ENCODE data around the gene OLR1. TPM values are rescaled to one million over a fixed set of nuclear protein-coding genes. Genes with fewer than 3 reads are reported as not detected.

The OLR1 gene
- total and polyA plus RNA-seq, 2 donors (not counting 3 experiments of a cell fraction or from before 2014, with no cell fraction given) = not detected

GRCh38 chr12:10165421-10165820 lies 6.5 kb downstream of the OLR1 start:
- no peak for DNase-seq (ENCODE audit: low read depth, low spot score)
- no peaks in the 10 kb centered on the region for H3K9me1 ChIP-seq (replicated peaks; ENCODE audit: control insufficient read depth, extremely low read depth, insufficient read depth, low read length)
- H3K27ac ChIP-seq (ENCODE audit: insufficient read depth, low read depth, low read length) = no peak overlapping the region
- no peak overlapping the region for H2AFZ ChIP-seq (ENCODE audit: low read depth, low read length)
- H3K4me2 ChIP-seq (ENCODE audit: insufficient read depth, low read length) = no peak overlapping the region
- no peaks in the 10 kb centered on the region for H3K79me2 ChIP-seq (ENCODE audit: control insufficient read depth, insufficient read depth, low read length)
- no peak for TF ChIP-seq FOS (IDR thresholded peaks at IDR 0.05; ENCODE audit: borderline replicate concordance, insufficient read depth, low read length)
- TF ChIP-seq, protein P1, sequence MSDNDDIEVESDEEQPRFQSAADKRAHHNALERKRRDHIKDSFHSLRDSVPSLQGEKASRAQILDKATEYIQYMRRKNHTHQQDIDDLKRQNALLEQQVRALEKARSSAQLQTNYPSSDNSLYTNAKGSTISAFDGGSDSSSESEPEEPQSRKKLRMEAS (IDR thresholded peaks at IDR 0.05; ENCODE audit: insufficient read depth, insufficient read length) = no peak
- no peak for TF ChIP-seq JUN (IDR thresholded peaks at IDR 0.05; ENCODE audit: borderline replicate concordance, insufficient read depth, insufficient read length, low read depth)
- TF ChIP-seq MYC (IDR thresholded peaks at IDR 0.05; ENCODE audit: low read depth, low read length) = no peak
- TF ChIP-seq POLR2A (IDR thresholded peaks at IDR 0.05; ENCODE audit: low read depth, low read length) = no peak
- TF ChIP-seq EZH2 (IDR thresholded peaks at IDR 0.05; ENCODE audit: borderline replicate concordance, low read depth, low read length, severe bottlenecking) = no peak
- no peak for TF ChIP-seq CTCF (IDR thresholded peaks at IDR 0.05; ENCODE audit: extremely low read depth in 1 of 2, insufficient read depth in 1 of 2, low read depth in 1 of 2, low read length in 2 of 2)
- TF ChIP-seq GATA2 (IDR thresholded peaks at IDR 0.05; ENCODE audit: insufficient read depth, insufficient read length, low read depth, low read length) = no peak
- TF ChIP-seq POLR2AphosphoS5 (IDR thresholded peaks at IDR 0.05; ENCODE audit: insufficient read depth, low read depth, low read length) = no peak
- POLR2A ChIA-PET = no interaction called here
- H4K20me1 ChIP-seq (replicated peaks; ENCODE audit: control insufficient read depth, extremely low read depth, insufficient read depth, low read length) = no peaks in the 10 kb centered on the region
- no peak overlapping the region for H3K9ac ChIP-seq (replicated peaks; ENCODE audit: extremely low read depth, insufficient read depth, low read length)
- CTCF ChIA-PET = interaction anchor here (1.9 kb wide), 1 partner anchor 12 kb away, joined by 11 read pairs; no protein-coding TSS in a partner anchor
- H3K36me3 ChIP-seq (ENCODE audit: control insufficient read depth in 2 of 2, extremely low read depth in 1 of 2, insufficient read depth in 2 of 2, low read length in 2 of 2) = no peaks in the 10 kb centered on the region
- dilution Hi-C loops (cut with MboI; ENCODE audit: extremely low pct_ligation_motif_present, low sequenced_read_pairs) = no loop called here
- H3K4me3 ChIP-seq (replicated peaks in 1 of 3; ENCODE audit: insufficient read depth in 1 of 3, low read depth in 1 of 3, low read length in 3 of 3) = no peak overlapping the region
- BruUV-seq (replicated peaks) = no TSS peak
- H3K4me1 ChIP-seq (ENCODE audit: control insufficient read depth, extremely low read depth, insufficient read depth, low read length) = no peaks in the 10 kb centered on the region
- no peaks in the 10 kb centered on the region for H3K9me3 ChIP-seq (replicated peaks; ENCODE audit: control insufficient read depth, insufficient read depth, low read length)
- intact Hi-C loops (cut with micrococcal nuclease) = no loop called here
- no peak for FAIRE-seq
- H3K27me3 ChIP-seq (ENCODE audit: control insufficient read depth in 2 of 2, insufficient read depth in 2 of 2, low read length in 2 of 2) = peaks cover 0 to 2% of the 10 kb centered on the region in 2 experiments

Measured in endothelial cell of umbilical vein (primary cell).